Progenitor cell of endocrine pancreas (in vitro differentiated cells): ENCODE data around the gene EMID1. TPM values are rescaled to one million over a fixed set of nuclear protein-coding genes. Genes with fewer than 3 reads are reported as not detected.
A peak's percentile ranks its signal among the peaks of the same experiment; 100 is the strongest.

Experiments
- DNase-seq: peaks from one replicate; pipeline ENCODE4 v3.0.0; 2021; ENCODE audit warnings: low spot score; ENCODE audit not compliant: unreplicated experiment
- H3K27ac Mint-ChIP-seq: 2 replicates; pipeline ENCODE4 v1.8.0; 2021; ENCODE audit warnings: mild to moderate bottlenecking, moderate library complexity, mixed read lengths
- H3K27me3 Mint-ChIP-seq: 2 replicates; pipeline ENCODE4 v1.8.0; 2021; ENCODE audit warnings: mixed read lengths
- H3K36me3 Mint-ChIP-seq: 2 replicates; pipeline ENCODE4 v1.8.0; 2022; ENCODE audit warnings: mixed read lengths; ENCODE audit not compliant: insufficient read depth
- H3K4me1 Mint-ChIP-seq: 2 replicates; pipeline ENCODE4 v1.8.0; 2021; ENCODE audit warnings: low read depth, mixed read lengths
- H3K4me3 Mint-ChIP-seq: 2 replicates; pipeline ENCODE4 v1.8.0; 2021; ENCODE audit warnings: low read depth, mild to moderate bottlenecking, moderate library complexity, mixed read lengths
- H3K9me3 Mint-ChIP-seq: 2 replicates; pipeline ENCODE4 v1.8.0; 2021; ENCODE audit warnings: low read depth, mixed read lengths
- CTCF ChIP-seq: fragments of 200-600 bp; sonication (generic); IDR thresholded peaks from one replicate; pipeline ENCODE4 v1.5.0; 2021; ENCODE audit warnings: antibody characterized with exemption, mild to moderate bottlenecking; ENCODE audit not compliant: unreplicated experiment
- total RNA-seq: library from RNA; stranded (reverse); gene quantifications from 2 replicates; pipeline ENCODE4 v1.2.1, GENCODE V29; 2021

EMID1 gene
- total RNA-seq, 1 donor from 2014 or later: 18.9 TPM

GRCh38 chr22:29195118-29195963 is 10.4 kb upstream of the EMID1 start:
- H3K36me3 Mint-ChIP-seq: no peaks in the 10 kb centered on the region
- H3K9me3 Mint-ChIP-seq: no peaks in the 10 kb centered on the region
- TF ChIP-seq CTCF: no peak
- peaks cover 3% of the 10 kb centered on the region for H3K27me3 Mint-ChIP-seq
- H3K4me1 Mint-ChIP-seq: peaks cover 4% of the 10 kb centered on the region
- H3K27ac Mint-ChIP-seq: no peak overlapping the region
- H3K4me3 Mint-ChIP-seq: no peak overlapping the region
- no peak for DNase-seq

GRCh38 chr22:29195964-29196666 is 9.6 kb upstream of the EMID1 start:
- peak overlapping the region; percentile 10 for H3K4me3 Mint-ChIP-seq
- H3K27me3 Mint-ChIP-seq: peaks cover 3% of the 10 kb centered on the region
- H3K27ac Mint-ChIP-seq: no peak overlapping the region
- no peak for DNase-seq
- TF ChIP-seq CTCF: no peak
- peaks cover 4% of the 10 kb centered on the region for H3K4me1 Mint-ChIP-seq
- H3K36me3 Mint-ChIP-seq: no peaks in the 10 kb centered on the region
- no peaks in the 10 kb centered on the region for H3K9me3 Mint-ChIP-seq

GRCh38 chr22:29197096-29197495 is 8.6 kb upstream of the EMID1 start:
- Mint-ChIP-seq H3K27ac (no peak overlapping the region), H3K9me3 (no peaks in the 10 kb centered on the region), H3K27me3 (peaks cover 7% of the 10 kb centered on the region), H3K4me1 (peaks cover 4% of the 10 kb centered on the region), H3K4me3 (no peak overlapping the region), H3K36me3 (no peaks in the 10 kb centered on the region)
- TF ChIP-seq CTCF: no peak
- DNase-seq: no peak

- no peak overlapping the region for H3K4me3 Mint-ChIP-seq
- H3K4me1 Mint-ChIP-seq: peaks cover 7% of the 10 kb centered on the region
- no peak overlapping the region for H3K27ac Mint-ChIP-seq
- H3K9me3 Mint-ChIP-seq: no peaks in the 10 kb centered on the region
- no peak for TF ChIP-seq CTCF
- peaks cover 9% of the 10 kb centered on the region for H3K27me3 Mint-ChIP-seq
- no peaks in the 10 kb centered on the region for H3K36me3 Mint-ChIP-seq
- no peak for DNase-seq
These were observed 7.5 kb upstream of the EMID1 start for GRCh38 chr22:29198240-29198639.

- Mint-ChIP-seq H3K27me3 (peaks cover 10% of the 10 kb centered on the region), H3K27ac (no peak overlapping the region), H3K36me3 (no peaks in the 10 kb centered on the region), H3K4me1 (peaks cover 8% of the 10 kb centered on the region), H3K4me3 (no peak overlapping the region), H3K9me3 (no peaks in the 10 kb centered on the region)
- no peak for TF ChIP-seq CTCF
- no peak for DNase-seq
These were observed 5.8 kb upstream of the EMID1 start for GRCh38 chr22:29199702-29200400.
